PFSK-1 (cell line): ENCODE measurements around the gene MEGF9.

Experiments
- FOXP2 ChIP-seq: optimal IDR thresholded peaks from 2 replicates; pipeline ENCODE3; 2011; ENCODE audit warnings: borderline replicate concordance, control low read depth, inconsistent platforms; ENCODE audit not compliant: insufficient read depth; ENCODE audit errors: extremely low read length, extremely low read depth
- POLR2AphosphoS5 ChIP-seq: IDR thresholded peaks from 2 replicates; pipeline ENCODE4 v1.6.1; 2012; ENCODE audit warnings: low read depth, mild to moderate bottlenecking, control low read depth, low read length, moderate library complexity
- SIN3A ChIP-seq: IDR thresholded peaks from 2 replicates; pipeline ENCODE4 v1.6.1; 2012; ENCODE audit warnings: mild to moderate bottlenecking, low read length, moderate library complexity, borderline replicate concordance; ENCODE audit not compliant: insufficient read depth
- TAF1 ChIP-seq: IDR thresholded peaks from 2 replicates; pipeline ENCODE4 v1.6.1; 2012; ENCODE audit warnings: low read length, control low read depth, borderline replicate concordance; ENCODE audit not compliant: insufficient read depth
- TF ChIP-seq, protein P1 (sequence below), 2 experiments: IDR thresholded peaks; 2 replicates each; pipeline versions ENCODE4 v1.6.1 to v1.8.0; 2011 to 2012; ENCODE audit warnings: low read depth in 2 of 2, low read length in 2 of 2, control low read depth in 1 of 2, inconsistent platforms in 1 of 2, mild to moderate bottlenecking in 1 of 2, moderate library complexity in 1 of 2; ENCODE audit not compliant: insufficient read depth in 1 of 2

DNA sequence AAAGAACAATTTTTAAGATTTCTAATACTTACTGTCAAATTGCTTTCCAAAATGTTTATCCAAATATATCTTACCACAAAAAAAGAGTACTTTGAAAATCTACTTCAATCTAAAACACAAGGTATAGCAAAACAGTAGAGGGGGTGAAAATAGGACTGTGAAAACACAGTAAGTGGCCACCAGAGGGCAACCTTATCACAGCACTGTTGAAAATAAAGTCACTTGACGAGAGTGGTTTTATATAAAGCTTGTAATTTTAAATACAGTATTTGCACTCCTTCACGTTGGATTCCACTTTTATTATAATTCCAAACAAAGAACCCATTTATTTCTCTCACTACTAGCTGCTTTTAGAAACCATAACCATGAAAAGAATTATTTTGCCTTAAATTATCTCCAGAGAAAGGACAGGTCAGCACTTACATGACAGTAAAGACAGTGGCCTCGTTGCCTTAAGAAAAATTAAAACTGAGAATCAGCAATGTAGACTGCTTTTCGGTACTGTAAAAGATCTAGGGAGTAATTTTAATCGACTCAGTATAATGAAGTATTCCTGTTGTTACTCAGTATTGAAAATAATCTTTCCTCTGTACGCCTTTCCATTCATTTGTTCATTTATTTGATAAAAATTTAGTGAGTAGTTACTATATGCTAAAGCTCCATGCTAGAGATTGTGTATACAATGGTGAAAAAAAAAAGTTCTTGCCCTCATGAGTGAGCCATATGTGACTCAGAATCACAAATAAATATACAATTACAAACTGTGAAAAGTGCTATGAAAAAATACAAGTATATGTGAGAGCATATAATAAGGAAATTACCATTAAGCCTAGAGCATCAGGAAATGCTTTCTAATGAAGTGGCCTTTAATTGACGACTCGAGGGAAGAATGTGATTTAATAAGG lies 94.3 kb downstream of the MEGF9 start:
- no peak for TF ChIP-seq POLR2AphosphoS5
- no peak for TF ChIP-seq TAF1
- no peak for TF ChIP-seq FOXP2
- TF ChIP-seq, protein P1, sequence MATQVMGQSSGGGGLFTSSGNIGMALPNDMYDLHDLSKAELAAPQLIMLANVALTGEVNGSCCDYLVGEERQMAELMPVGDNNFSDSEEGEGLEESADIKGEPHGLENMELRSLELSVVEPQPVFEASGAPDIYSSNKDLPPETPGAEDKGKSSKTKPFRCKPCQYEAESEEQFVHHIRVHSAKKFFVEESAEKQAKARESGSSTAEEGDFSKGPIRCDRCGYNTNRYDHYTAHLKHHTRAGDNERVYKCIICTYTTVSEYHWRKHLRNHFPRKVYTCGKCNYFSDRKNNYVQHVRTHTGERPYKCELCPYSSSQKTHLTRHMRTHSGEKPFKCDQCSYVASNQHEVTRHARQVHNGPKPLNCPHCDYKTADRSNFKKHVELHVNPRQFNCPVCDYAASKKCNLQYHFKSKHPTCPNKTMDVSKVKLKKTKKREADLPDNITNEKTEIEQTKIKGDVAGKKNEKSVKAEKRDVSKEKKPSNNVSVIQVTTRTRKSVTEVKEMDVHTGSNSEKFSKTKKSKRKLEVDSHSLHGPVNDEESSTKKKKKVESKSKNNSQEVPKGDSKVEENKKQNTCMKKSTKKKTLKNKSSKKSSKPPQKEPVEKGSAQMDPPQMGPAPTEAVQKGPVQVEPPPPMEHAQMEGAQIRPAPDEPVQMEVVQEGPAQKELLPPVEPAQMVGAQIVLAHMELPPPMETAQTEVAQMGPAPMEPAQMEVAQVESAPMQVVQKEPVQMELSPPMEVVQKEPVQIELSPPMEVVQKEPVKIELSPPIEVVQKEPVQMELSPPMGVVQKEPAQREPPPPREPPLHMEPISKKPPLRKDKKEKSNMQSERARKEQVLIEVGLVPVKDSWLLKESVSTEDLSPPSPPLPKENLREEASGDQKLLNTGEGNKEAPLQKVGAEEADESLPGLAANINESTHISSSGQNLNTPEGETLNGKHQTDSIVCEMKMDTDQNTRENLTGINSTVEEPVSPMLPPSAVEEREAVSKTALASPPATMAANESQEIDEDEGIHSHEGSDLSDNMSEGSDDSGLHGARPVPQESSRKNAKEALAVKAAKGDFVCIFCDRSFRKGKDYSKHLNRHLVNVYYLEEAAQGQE (IDR thresholded peaks at IDR 0.05; ENCODE audit: insufficient read depth in 1 of 2, low read depth in 2 of 2, low read length in 2 of 2), result no peak
- no peak for TF ChIP-seq SIN3A
